NCI-H187 (cell line): ENCODE data around the gene ACLY.
"Not testable (repeated sequence)": the region's sequence is repeated elsewhere in the genome, so short reads cannot be mapped to it uniquely, and the experiment has no call there.

ENCODE experiments used
- DNase-seq, 2 experiments: peaks; one replicate each; lab custom pipeline; 2025; lab: John Stamatoyannopoulos, UW

The ACLY gene

DNA sequence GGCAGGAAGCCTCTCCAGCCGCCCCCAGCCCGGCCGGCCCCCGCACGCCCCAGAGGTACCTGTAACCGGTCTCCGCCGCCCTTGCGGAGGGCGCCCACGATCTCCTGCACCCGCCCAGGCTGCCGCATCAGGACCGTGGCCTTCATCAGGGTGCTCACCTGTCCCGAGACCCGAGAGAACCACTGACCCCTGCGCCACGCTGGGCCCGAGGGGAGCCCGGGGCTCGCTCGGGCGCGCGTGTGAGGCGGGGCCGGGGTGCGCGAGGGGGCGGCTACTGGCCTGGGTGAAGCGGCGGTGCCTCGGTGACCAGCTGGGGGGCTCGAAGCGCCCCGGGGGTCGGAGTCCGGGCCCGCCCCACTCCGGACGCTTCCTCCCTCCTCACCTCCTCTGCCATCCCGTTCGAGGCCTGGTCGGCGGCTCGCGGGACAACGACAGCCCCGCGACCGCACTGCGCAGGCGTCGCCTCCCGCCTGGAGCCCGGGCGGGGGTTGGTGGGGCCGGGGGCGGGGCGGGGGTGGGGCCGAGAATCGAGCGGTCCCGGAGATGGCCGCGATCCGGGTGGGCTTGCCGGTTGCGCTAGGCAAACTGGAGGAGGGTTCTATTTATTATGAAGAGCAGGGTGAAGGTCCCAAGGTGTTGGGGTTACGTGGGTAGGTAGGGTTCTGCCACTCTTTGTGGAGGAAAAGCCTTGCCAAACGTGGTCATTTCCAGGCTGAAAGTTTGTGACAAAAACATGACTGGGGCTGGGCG lies 82.8 kb downstream of the ACLY start, which contains the start of gene NT5C3B:
Gene NT5C3B, minus strand, starts transcription at position 433 of the 750 bp plus-strand sequence. Its CDS starts 39 bp downstream, at position 394.
- DNase-seq, result peak in 1 of 2 experiments; percentile 25

DNA sequence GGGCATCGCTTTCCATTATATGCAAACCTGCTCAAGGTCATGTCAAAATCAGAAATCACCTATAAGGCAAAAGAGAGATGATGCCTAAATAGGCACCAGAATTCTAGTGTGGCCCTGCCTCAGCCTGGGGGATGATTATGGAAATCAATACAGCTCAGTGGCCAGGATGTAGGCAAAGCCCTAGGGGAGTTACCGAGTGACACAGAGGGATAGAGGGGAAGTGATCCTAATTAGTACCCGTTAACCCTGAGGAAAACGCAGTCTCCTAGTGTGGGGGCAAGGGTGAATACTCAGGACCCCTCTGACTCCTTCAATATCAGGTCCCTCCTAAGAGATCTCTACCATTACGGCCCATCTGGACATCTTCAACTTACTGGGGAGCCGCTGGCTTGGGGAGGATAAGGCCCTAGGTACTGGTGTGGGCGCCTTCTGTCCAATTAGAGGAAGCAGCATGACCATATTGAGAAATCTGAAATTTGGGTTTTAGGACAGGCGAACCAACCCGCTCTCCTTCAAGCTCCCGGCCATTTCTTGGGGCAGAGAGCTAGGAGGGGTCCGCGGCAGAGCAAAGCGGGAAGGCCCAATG lies 83.4 kb downstream of the ACLY start:
- DNase-seq, result no peak

DNA sequence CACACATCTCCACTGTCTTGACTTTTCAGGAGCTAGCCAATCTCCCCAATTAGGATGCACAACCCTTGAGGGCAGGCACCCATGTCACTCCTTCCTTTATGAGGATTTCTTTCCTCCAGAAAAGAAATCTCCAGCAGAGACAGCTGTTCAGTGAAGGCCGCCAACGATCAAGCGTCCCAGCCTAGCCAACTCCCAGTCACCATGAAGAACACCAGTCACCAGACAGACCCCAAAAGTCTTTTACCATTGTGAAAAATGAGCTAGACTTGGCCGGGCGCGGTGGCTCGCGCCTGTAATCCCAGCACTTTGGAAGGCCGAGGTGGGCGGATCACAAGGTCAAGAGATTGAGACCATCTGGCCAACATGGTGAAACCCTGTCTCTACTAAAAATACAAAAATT lies 88.8 kb downstream of the ACLY start:
- DNase-seq, result not testable (repeated sequence)

DNA sequence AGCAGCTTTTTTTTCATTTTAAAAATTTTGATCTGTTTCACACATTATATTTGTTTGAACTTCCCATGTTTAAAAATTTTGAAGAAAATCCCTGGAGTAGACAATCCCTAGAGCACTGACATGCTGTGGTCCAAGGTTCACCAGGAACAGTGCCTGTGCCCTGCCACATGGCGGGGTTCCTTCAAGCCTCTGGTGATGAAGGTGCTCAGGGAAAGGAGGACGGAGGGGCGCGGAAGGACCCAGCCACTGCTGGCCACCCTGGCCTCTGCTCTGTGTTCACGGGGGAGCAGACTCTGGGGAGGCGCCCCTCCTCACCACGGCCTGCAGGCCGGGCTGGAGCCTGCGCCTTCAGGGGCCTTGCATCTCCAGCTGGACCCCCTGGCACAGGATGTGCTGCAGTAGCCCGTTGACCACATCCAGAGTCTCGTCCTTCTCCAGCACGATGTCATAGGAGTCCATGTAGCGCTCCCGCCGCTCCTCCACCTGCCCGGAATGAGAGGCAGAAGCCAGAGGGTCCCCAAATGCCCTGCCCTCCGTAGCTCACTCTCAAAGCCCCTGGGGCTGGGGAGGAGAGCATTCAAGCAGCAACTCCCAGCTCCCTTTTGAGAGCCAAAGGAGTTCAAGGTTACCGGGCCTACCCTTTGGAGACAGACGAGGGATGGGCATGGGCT lies 93.4 kb downstream of the ACLY start:
- no peak for DNase-seq

DNA sequence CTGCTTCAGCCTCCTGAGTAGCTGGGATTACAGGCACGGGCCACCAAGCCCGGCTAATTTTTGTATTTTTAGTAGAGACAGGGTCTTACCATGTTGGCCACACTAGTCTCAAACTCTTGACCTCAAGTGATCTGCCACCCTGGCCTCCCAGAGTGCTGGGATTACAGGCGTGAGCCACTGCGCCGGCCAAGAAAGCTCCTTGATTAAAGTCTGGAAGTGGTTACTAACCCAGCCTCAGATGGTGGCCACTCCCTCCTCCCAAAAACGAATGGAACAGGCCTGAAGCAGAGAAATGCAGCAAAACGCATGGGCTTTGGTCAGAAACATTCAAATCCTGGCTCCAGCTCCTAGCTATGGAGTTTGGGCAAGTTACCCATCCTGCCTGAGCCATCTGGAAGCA lies 94.7 kb downstream of the ACLY start:
- no peak for DNase-seq

DNA sequence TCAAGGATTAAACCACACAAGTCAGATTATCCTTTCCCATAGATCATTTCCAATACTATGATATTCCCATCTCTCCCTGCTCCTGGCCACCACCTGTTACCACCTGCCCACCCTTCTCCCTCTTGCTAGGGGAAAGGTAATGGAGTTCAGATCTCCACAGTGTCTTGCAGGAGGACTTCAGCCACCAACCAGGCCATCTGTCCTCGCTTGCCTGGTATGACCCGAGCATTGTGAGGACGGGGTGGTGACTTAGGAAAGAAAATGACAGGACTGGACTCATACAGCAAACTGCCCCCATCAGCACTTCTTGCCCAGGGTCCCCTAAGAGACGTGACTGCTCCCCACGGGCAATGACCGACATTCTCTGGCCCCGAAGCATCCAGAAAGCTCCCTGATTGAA lies 95.2 kb downstream of the ACLY start:
- no peak for DNase-seq

DNA sequence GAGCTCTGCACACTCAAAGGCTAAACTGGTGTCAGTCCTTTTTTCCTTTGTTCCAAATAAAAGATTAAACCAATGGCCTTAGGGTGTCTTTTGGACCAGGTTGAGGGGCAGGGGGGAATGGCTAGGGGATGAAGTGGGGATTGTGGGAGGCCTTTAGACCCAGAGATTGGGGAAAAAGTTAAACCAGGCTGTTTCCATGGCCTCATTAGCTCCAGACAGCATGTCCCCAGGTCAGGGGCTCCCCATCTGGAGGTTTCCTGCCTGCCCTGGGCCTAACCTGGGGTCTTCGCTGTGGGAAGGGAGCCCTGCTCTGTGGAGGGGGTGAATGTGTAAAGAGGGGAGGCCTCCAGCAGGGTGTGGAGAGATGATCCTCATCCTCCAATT lies 95.6 kb downstream of the ACLY start:
- no peak for DNase-seq

DNA sequence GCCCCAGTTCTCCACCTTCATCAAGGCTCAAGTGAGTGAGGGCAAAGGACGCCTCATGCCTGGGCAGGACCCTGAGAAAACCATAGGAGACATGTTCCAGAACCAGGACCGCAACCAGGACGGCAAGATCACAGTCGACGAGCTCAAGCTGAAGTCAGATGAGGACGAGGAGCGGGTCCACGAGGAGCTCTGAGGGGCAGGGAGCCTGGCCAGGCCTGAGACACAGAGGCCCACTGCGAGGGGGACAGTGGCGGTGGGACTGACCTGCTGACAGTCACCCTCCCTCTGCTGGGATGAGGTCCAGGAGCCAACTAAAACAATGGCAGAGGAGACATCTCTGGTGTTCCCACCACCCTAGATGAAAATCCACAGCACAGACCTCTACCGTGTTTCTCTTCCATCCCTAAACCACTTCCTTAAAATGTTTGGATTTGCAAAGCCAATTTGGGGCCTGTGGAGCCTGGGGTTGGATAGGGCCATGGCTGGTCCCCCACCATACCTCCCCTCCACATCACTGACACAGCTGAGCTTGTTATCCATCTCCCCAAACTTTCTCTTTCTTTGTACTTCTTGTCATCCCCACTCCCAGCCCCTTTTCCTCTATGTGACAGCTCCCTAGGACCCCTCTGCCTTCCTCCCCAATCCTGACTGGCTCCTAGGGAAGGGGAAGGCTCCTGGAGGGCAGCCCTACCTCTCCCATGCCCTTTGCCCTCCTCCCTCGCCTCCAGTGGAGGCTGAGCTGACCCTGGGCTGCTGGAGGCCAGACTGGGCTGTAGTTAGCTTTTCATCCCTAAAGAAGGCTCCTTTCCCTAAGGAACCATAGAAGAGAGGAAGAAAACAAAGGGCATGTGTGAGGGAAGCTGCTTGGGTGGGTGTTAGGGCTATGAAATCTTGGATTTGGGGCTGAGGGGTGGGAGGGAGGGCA lies 96.3 kb downstream of the ACLY start:
- DNase-seq, result no peak

DNA sequence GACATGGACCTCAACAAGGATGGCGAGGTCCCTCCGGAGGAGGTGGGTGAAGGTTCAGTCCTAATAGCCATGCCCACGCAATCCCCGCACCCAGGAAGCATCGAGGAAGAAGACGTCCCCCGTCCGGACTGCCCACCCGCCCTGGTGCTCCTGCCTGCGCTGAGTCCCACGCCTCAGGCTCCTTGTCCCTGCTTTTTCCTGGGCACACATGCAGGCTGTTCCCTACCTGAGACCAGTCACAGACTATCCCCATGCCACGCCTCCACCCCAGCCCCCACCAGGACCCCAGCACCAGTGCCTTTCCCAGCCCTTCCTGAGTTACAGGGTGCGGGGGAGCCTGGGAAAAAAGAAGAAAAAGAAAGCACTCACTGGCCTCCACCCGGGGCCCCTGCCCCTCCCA lies 97.0 kb downstream of the ACLY start:
- no peak for DNase-seq

DNA sequence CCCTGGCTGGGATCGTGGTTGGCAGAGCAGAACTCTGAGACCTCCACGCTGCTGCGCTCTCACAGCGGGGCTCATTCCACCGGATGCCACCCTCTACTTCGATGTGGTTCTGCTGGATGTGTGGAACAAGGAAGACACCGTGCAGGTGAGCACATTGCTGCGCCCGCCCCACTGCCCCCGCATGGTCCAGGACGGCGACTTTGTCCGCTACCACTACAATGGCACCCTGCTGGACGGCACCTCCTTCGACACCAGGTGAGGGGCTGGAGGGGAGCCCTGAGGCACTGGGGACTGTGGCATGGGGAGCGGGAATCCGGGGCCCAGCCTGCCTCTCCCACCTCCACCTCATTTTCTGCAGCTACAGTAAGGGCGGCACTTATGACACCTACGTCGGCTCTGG lies 100.7 kb downstream of the ACLY start:
- no peak for DNase-seq
